Right lobe of liver (tissue), 6 donors: ENCODE measurements around the gene CHN2. TPM values are rescaled to one million over a fixed set of nuclear protein-coding genes. Genes with fewer than 3 reads are reported as not detected.
A peak's percentile ranks its signal among the peaks of the same experiment; 100 is the strongest.

Experiments used
- ATAC-seq, 4 donors: fragments of 200-7000 bp; cut with Tn5 transposase; one replicate each; pipeline ENCODE4 v1.9.1; 2020; ENCODE audit warnings: mild to moderate bottlenecking in 4 of 4, moderate library complexity in 4 of 4
- DNase-seq, 3 donors: peaks; one replicate each; pipeline ENCODE4 v3.0.0-alpha.2; 2020
- H3K27ac ChIP-seq, 3 donors: fragments of 200-600 bp; one replicate each; pipeline ENCODE4 v1.8.0; 2022
- H3K27me3 ChIP-seq, 2 donors: fragments of 200-600 bp; one replicate each; pipeline ENCODE4 v1.8.0; 2022
- H3K36me3 ChIP-seq, 4 donors: fragments of 200-600 bp; sonication (generic) in 1 of 4; one replicate each; pipeline versions ENCODE4 v1.5.1 to v1.8.0; 2017 to 2022; ENCODE audit warnings: control low read depth in 1 of 4
- H3K4me1 ChIP-seq, 4 donors: fragments of 200-600 bp; sonication (generic) in 1 of 4; one replicate each; pipeline versions ENCODE4 v1.5.1 to v1.8.0; 2017 to 2022; ENCODE audit warnings: control low read depth in 1 of 4
- H3K4me3 ChIP-seq, 3 donors: fragments of 200-600 bp; one replicate each; pipeline ENCODE4 v1.8.0; 2022
- H3K9me3 ChIP-seq, 4 donors: fragments of 200-600 bp; sonication (generic) in 1 of 4; one replicate each; pipeline versions ENCODE4 v1.5.1 to v1.8.0; 2017 to 2022; ENCODE audit warnings: control low read depth in 1 of 4
- CTCF ChIP-seq, 4 donors: fragments of 200-600 bp in 3 of 4; fragments of 450-650 bp in 1 of 4; IDR thresholded peaks; one replicate each; pipeline versions ENCODE4 v1.5.1 to v1.8.0; 2016 to 2022; ENCODE audit warnings: antibody characterized with exemption in 4 of 4, mild to moderate bottlenecking in 2 of 4
- POLR2A ChIP-seq: fragments of 450-650 bp; IDR thresholded peaks from one replicate; pipeline ENCODE4 v1.6.1; 2017; ENCODE audit warnings: antibody characterized with exemption, mild to moderate bottlenecking
- WGBS: methylation state at CpG from one replicate; pipeline ENCODE4 v1.1.6; 2018; ENCODE audit warnings: low coverage, low lambda C conversion rate; ENCODE audit not compliant: insufficient coverage; ENCODE audit errors: missing lambda C conversion rate; 5-methylcytosine and 5-hydroxymethylcytosine counted together
- intact Hi-C, 2 donors: fragments of 100-400 bp; cut with DNase I; formaldehyde crosslinking; loops; one replicate each; pipeline versions ENCODE4 v1.11.2 to v1.14.1; 2022
- total RNA-seq, 6 experiments: library from RNA; depleted of rRNA in 2 of 6; stranded (reverse); fragments of >200 nt in 2 of 6; fragmentation: NEBNext Ultra II Directional in 3 of 6; extraction: Animal tissue kit (Norgen Biotek cat#: 25700) in 3 of 6; gene quantifications; one replicate each; pipeline versions ENCODE4 v1.1.0 to v1.2.4, GENCODE V29; 2016 to 2023
- donor health status: DM: no; HTN: yes; CAD: no.
- donor health status: DM: no; HTN: no; CAD: no.
- donor health status: DM: no; HTN: no; CAD: no.
- donor health status: DM: no; HTN: yes; CAD: no.
- donor health status: DM: no; HTN: yes; CAD: no.

The CHN2 gene
- total RNA-seq, 6 experiments from 2014 or later, result 20.1 to 57.7 (median 31.5) TPM

GRCh38 chr7:29483219-29484104 lies 288.9 kb downstream of the CHN2 start:
- 39% methylated on average over 11 of the region's 11 CpGs for WGBS
- Histone ChIP-seq H3K36me3 (no peaks in the 10 kb centered on the region), H3K4me3 (no peak overlapping the region)

GRCh38 chr7:29484280-29484679 lies 289.7 kb downstream of the CHN2 start:
- intact Hi-C loops, result no loop called here
- Histone ChIP-seq H3K4me3 (no peak overlapping the region), H3K27me3 (no peaks in the 10 kb centered on the region), H3K4me1 (peaks cover 0 to 72% (median 26%) of the 10 kb centered on the region in 4 donors), H3K36me3 (no peaks in the 10 kb centered on the region), H3K27ac (peak overlapping the region in 1 of 3 donors; percentile 76), H3K9me3 (no peaks in the 10 kb centered on the region)
- DNase-seq (no peak), ATAC-seq (no peak)
- TF ChIP-seq CTCF (IDR thresholded peaks at IDR 0.05), result no peak
- TF ChIP-seq POLR2A, result no peak
- WGBS, result 97% methylated on average over 3 of the region's 3 CpGs

More at GRCh38 chr7:29483219-29484104, 288.9 kb downstream of the CHN2 start:
- Histone ChIP-seq H3K9me3 (no peaks in the 10 kb centered on the region), H3K4me1 (peaks cover 0 to 80% (median 29%) of the 10 kb centered on the region in 4 donors), H3K27me3 (no peaks in the 10 kb centered on the region), H3K27ac (peak overlapping the region; percentile 4 to 76 (median 66))
- DNase-seq (peak in 1 of 3 donors; percentile 64), ATAC-seq (peak; percentile 56 to 74 (median 59))
- intact Hi-C loops, result no loop called here
- TF ChIP-seq POLR2A (no peak), CTCF (IDR thresholded peaks at IDR 0.05) (no peak)

GRCh38 chr7:29485339-29486190 lies 291.0 kb downstream of the CHN2 start:
- Histone ChIP-seq H3K9me3 (no peaks in the 10 kb centered on the region), H3K27ac (no peak overlapping the region), H3K4me3 (no peak overlapping the region), H3K4me1 (peaks cover 0 to 61% (median 19%) of the 10 kb centered on the region in 4 donors), H3K27me3 (no peaks in the 10 kb centered on the region), H3K36me3 (no peaks in the 10 kb centered on the region)
- no peak for DNase-seq
- peak in 3 of 4 donors; percentile 4 to 30 (median 25) for ATAC-seq
- TF ChIP-seq POLR2A (no peak), CTCF (IDR thresholded peaks at IDR 0.05) (no peak)
- WGBS, result 40% methylated on average over 9 of the region's 11 CpGs
- intact Hi-C loops, result no loop called here

GRCh38 chr7:29486191-29486700 lies 291.7 kb downstream of the CHN2 start:
- Histone ChIP-seq H3K27me3 (no peaks in the 10 kb centered on the region), H3K9me3 (no peaks in the 10 kb centered on the region), H3K27ac (no peak overlapping the region), H3K4me1 (peaks cover 0 to 54% (median 19%) of the 10 kb centered on the region in 4 donors), H3K36me3 (no peaks in the 10 kb centered on the region), H3K4me3 (no peak overlapping the region)
- intact Hi-C loops, result no loop called here
- 72% methylated on average over 3 of the region's 13 CpGs for WGBS
- no peak for DNase-seq
- no peak for TF ChIP-seq POLR2A
- no peak for ATAC-seq
